HG03135 (cell line): ENCODE measurements around the gene NANP.
"Not testable (repeated sequence)": the region's sequence is repeated elsewhere in the genome, so short reads cannot be mapped to it uniquely, and the experiment has no call there.

Experiments used
- ATAC-seq: cut with Tn5 transposase; IDR thresholded peaks from one replicate; pipeline ENCODE4 v1.9.1; 2021; ENCODE audit warnings: mild to moderate bottlenecking, moderate library complexity; ENCODE audit not compliant: unreplicated experiment

The NANP gene, protein sequence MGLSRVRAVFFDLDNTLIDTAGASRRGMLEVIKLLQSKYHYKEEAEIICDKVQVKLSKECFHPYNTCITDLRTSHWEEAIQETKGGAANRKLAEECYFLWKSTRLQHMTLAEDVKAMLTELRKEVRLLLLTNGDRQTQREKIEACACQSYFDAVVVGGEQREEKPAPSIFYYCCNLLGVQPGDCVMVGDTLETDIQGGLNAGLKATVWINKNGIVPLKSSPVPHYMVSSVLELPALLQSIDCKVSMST

DNA sequence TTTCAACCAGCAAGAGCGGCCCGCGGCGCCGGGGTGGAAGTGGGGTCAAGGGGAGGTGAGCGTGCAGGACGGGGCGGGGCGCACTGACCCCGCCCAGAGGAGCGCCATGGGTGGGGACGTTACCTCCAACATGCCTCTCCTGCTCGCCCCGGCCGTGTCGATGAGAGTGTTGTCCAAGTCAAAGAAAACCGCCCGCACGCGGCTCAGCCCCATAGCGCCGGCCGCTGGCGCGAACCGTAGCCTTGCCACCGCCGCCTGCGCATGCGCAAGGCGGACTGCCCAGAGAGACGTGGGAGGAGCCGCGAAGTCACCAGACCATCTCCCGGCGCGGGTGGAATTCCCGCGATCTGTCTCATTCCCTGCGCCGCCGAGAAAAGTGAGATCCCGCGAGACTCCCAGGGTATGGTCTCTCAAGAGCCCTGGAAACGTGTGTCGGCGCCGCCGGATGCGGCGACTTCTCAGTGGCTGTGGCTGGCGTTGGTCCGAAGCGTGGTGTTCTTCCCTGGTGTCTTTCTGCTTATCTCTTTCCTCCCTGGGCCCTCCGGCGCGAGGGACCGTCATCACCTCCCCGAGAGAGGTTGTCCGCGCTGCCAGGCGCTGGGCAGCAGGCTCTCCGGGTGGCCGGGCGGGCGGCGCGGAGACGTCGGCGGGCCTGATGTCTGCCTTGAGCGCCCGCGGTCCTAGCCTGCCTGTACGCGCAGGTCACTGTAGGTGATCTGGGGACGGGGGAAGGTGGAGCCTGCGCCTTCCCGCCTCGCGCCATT lies at the start of gene NANP:
TSS of gene NANP (minus strand) at position 279 of the 764 bp plus-strand sequence. CDS start at position 213, 66 bp downstream.
- peak; percentile 80 for ATAC-seq

DNA sequence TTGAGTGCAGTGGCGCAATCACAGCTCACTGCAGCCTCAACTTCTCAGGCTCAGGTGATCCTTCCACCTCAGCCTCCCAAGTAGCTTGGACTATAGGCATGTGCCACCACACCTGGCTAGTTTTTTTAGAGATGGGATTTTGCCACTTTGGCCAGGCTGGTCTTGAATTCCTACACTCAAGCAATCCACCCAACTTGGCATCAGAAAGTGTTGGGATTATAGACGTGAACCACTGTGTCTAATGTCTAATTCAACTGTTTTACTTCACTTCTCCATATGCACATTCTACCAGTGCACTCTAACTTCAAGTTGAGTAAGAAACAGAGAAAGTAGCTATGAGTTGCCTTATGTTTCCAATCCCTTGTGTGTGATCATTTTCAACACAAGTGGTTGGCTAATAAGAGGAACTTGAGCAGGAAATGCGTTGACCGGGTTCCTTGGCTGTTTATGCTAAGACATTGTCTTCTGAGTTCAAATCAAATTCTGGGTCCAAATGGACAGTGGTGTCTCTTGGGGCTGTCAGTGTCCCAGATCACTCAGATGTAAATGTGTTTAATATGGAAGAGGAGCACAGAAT lies 48.9 kb upstream of the NANP start:
- no peak for ATAC-seq

- ATAC-seq = no peak
Observed at GRCh38 chr20:25669826-25670422, 46.1 kb upstream of the NANP start.

GRCh38 chr20:25668446-25668845 lies 44.6 kb upstream of the NANP start:
- no peak for ATAC-seq

- no peak for ATAC-seq
Observed at GRCh38 chr20:25659999-25660398, 36.2 kb upstream of the NANP start.

DNA sequence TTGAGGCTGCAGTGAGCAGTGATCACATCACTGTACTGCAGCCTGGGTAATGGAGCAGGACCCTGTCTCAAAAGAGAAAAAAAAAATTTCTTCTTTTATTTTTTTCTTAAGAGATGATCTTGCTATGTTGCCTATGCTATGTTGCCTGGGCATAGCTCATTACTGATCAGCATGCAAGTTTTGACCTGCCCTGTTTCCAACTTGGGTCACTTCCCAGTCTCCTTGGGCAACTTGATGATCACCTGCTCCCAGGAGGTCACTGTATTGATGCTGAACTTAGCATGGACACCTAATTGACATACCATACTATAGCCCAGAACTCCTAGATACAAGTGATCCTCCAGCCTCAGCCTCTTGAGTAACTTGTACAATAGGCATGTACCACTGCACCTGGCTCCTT lies 30.7 kb upstream of the NANP start:
- no peak for ATAC-seq

DNA sequence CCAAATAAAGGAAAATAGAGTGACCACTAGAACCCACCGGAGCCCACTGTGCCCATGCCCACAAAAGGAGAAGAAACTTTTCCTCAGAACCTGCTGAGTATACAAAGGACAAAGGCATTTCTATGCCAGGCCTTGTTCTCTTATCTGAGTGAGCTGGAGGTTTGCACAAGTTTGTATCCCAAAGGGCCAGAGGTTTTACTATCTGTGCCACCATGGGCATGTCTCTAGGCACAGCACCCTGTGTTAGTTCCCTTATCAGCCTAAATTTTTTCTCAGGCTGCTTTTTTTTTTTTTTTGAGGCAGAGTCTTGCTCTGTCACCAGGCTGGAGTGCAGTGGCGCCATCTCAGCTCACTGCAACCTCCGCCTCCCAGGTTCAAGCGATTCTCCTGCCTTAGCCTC lies 29.1 kb upstream of the NANP start:
- ATAC-seq = not testable (repeated sequence)

GRCh38 chr20:25644814-25645213 lies 21.0 kb upstream of the NANP start:
- ATAC-seq = no peak

DNA sequence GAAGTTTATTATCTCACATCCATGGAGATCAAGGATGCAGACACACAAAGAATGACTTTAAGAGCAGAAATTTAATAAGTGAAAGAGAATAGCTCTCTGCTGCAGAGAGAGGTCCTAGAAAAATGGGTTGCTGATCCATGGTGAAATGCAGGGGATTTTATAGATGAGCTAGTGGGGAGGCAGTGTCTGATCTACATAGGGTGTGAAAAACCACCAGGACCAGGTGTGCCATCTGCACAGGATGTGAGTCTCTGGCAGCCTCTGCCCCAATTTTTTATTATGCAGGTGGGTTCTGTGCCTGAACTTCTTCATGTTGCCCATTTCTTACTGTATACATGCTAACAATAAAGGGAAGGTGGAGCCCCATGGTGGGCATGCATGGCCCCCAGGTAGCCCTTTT lies 19.9 kb upstream of the NANP start:
- ATAC-seq = no peak

- ATAC-seq = no peak
Observed at GRCh38 chr20:25637247-25637646, 13.4 kb upstream of the NANP start.

DNA sequence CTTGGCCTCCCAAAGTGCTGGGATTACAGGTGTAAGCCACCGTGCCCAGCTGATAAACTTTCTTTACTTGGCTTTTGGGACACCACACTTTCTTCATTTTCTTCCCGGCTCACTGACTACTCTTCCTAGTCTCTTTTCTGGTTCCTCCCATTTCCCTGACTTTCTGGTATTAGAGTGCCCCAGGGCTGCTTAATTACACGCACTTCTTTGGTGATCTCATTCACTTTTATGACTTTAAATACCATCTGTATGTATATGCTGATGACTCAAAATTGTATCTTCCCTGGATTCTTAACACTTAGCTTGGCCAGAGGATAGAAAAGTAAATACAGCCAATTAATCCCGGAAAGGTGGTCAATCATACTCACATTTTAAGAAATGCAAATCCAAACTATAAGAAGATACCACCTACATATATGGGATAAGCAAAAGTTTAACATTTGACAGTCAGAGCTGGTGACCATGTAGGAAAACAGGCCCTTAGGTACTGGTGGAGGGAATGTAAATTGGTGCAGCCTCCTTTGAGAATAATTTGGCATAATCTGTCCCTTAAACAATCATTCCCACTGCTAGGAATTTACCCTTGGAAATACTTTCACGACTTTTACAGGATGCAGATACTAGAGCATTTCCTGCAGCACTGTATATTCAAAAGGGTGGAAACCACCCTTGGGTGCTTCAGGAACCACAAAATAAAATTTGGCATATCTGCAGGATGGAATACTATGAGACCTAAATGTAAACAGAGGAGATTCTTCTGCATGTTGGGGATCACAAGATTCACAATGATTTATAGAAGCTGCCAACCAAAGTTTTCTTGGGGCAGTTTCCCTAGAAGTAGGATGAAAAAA lies 9.4 kb upstream of the NANP start:
- ATAC-seq = no peak

DNA sequence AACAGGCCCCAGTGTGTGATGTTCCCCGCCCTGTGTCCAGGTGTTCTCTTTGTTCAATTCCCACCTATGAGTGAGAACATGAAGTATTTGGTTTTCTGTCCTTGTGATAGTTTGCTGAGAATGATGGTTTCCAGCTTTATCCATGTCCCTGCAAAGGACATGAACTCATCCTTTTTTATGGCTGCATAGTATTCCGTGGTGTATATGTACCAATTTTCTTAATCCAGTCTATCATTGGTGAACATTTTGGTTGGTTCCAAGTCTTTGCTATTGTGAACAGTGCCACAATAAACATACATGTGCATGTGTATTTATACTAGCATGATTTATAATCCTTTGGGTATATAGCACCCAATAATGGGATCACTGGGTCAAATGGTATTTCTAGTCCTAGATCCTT lies 6.8 kb upstream of the NANP start:
- not testable (repeated sequence) for ATAC-seq

DNA sequence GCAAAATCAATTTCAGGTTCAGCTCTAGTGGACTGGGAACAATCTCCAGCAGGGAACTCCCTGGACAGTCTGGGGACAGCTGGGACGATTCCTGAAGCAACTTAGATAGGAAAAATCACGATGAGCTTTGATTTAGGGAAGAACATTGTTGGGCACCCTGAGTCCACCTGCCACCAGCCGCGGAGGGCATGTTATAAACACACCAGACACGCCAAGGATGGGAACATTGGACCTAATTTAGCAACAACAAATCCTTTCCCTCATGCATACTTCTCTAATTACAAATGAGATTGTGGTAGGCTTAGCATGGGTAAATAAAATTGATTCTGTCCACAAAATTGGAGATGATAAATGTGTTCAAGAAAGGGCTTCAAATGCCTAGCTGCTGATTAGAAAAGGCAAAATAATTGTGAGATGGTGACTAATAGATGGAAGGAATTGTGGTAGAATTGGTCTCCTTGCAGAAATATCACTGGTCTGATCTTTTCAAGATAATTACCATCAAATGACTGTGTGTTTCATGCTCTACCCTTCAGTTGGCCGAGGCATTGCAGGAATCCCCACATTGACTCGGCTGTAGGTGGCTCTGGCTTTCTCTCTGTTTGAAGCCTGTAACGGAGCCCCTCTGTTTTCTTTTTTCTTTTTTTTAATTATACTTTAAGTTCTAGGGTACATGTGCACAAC lies 6.1 kb upstream of the NANP start:
- ATAC-seq = no peak

DNA sequence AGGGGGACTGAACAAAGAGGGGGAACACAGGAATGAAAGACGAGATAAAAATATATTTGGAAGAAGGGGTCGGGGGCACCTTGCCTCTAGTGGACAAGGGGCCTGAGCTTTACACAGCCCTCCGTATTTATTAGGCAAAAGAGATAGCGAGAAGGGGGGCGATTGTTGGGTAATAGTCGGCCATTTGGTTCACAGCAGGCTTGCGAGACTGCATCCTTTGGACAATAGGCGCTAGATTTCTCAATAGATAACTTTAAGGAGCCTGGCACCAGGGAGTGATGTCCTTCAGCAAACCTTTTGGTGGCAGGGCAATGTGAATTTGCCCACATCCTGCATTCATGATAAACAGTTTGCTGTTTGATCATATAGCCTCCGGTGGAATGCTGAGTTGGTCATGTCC lies 3.0 kb upstream of the NANP start:
- ATAC-seq = no peak

DNA sequence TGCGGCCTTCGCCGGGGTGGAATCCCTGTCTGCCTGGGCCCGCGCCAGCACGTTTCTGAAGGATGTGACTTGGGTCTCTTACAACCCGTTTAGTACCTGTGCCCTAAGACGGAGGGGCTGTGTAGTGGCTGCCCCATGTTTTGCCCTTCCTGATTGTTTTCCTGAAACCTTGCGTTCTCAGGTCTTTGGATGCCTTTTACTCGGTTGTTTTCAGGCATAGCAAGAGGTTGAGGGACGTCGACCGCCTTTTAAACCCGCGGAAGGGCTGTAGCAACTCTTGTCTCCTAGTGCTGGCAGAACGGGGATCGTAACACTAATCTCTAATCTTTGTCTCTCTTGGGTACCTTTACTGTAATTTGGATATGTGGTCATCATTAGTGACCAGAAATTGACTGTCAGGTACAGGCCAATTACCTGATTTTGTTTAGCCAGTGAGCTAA lies 706 bp upstream of the NANP start:
- no peak for ATAC-seq

- peak; percentile 4 for ATAC-seq
Observed at GRCh38 chr20:25623225-25623735, 534 bp downstream of the NANP start.

DNA sequence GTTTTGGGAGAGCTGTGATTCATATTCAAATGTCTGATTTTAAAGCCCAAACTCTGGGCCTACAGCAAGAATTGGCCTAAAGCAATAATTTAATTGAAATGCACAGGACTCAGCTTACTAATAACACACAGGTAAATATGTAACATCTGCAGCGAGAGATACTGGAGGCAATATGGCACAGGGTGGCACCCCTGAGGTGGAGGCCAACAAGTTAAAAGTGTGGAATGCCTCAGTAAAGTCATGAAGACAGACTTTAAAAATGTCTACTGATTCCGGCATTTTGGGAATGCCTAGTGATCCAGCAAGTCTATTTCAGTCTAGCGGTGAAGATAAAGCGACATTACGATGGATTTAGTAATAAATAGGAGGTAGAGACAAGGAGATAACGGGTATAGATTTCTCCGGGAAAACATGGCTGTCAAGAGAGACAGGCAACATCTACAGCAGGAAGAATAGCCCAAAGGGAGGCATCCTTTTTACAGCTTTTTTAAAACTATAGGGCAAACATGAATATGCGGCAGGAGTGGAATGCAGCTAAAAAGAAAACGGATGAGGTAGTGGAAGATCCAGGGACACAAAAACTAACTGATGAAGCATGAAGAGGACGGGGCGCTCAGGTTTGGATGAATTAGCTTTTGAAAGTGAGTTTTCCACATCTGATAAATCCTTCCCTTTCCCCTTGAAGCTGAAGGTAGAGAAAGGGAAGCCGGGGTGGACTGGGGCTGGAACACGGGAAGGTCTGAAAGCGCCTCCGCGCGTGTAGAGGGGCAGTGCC lies 1.2 kb downstream of the NANP start:
- no peak for ATAC-seq

GRCh38 chr20:25622049-25622448 lies 1.8 kb downstream of the NANP start:
- no peak for ATAC-seq

GRCh38 chr20:25619514-25619913 lies 4.3 kb downstream of the NANP start:
- ATAC-seq = no peak
